Measurements from ENCODE around the gene PPP3CA. TPM values are rescaled to one million over a fixed set of nuclear protein-coding genes. Genes with fewer than 3 reads are reported as not detected.

The PPP3CA gene
- total RNA-seq, 4 donors from 2014 or later = 19.0 to 39.6 (median 20.3) TPM

- Histone ChIP-seq H3K9me3 (no peaks in the 10 kb centered on the region), H3K4me3 (no peak overlapping the region), H3K27ac (no peak overlapping the region), H3K36me3 (no peaks in the 10 kb centered on the region), H3K4me1 (peaks cover 0 to 6% (median 0%) of the 10 kb centered on the region in 4 donors), H3K27me3 (no peaks in the 10 kb centered on the region)
- no peak for DNase-seq
- TF ChIP-seq, protein P1, sequence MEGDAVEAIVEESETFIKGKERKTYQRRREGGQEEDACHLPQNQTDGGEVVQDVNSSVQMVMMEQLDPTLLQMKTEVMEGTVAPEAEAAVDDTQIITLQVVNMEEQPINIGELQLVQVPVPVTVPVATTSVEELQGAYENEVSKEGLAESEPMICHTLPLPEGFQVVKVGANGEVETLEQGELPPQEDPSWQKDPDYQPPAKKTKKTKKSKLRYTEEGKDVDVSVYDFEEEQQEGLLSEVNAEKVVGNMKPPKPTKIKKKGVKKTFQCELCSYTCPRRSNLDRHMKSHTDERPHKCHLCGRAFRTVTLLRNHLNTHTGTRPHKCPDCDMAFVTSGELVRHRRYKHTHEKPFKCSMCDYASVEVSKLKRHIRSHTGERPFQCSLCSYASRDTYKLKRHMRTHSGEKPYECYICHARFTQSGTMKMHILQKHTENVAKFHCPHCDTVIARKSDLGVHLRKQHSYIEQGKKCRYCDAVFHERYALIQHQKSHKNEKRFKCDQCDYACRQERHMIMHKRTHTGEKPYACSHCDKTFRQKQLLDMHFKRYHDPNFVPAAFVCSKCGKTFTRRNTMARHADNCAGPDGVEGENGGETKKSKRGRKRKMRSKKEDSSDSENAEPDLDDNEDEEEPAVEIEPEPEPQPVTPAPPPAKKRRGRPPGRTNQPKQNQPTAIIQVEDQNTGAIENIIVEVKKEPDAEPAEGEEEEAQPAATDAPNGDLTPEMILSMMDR (IDR thresholded peaks at IDR 0.05) = no peak
- TF ChIP-seq POLR2A (IDR thresholded peaks at IDR 0.05) = no peak
These were observed 190.6 kb downstream of the PPP3CA start for GRCh38 chr4:101156619-101157310.

- Histone ChIP-seq H3K4me3 (no peak overlapping the region), H3K36me3 (no peaks in the 10 kb centered on the region), H3K27ac (no peak overlapping the region), H3K4me1 (peaks cover 0 to 6% (median 0%) of the 10 kb centered on the region in 4 donors), H3K27me3 (no peaks in the 10 kb centered on the region), H3K9me3 (no peaks in the 10 kb centered on the region)
- TF ChIP-seq, protein P1 (IDR thresholded peaks at IDR 0.05) = no peak
- no peak for TF ChIP-seq POLR2A (IDR thresholded peaks at IDR 0.05)
- DNase-seq = no peak
These were observed 191.4 kb downstream of the PPP3CA start for GRCh38 chr4:101155945-101156344.

DNA sequence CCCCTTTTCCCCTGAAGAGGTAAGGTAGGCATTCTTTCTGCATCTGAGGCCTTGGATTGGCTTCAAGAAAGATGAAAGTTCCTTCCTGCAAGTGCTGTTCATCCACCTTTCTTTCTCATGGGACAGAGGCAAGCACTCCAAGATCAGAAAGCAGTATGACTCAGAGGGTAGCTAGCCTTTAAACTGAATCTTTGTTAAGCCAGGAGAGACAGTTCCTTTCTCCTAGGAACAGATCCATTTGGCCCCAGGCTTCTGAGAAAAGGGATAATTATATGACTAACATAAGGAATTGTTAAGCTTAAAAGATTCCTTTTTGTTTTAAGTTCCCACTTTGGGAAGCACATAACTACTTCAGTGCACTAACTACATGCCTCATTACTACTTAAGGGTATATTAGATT, 192.0 kb downstream of the PPP3CA start:
- H3K36me3 ChIP-seq = no peaks in the 10 kb centered on the region
- H3K4me1 ChIP-seq = peaks cover 0 to 6% (median 0%) of the 10 kb centered on the region in 4 donors
- no peak overlapping the region for H3K4me3 ChIP-seq
- no peaks in the 10 kb centered on the region for H3K27me3 ChIP-seq
- H3K27ac ChIP-seq = no peak overlapping the region
- TF ChIP-seq, protein P1 (IDR thresholded peaks at IDR 0.05) = no peak
- TF ChIP-seq POLR2A (IDR thresholded peaks at IDR 0.05) = no peak
- no peaks in the 10 kb centered on the region for H3K9me3 ChIP-seq
- no peak for DNase-seq

- Histone ChIP-seq H3K36me3 (no peaks in the 10 kb centered on the region), H3K27me3 (no peaks in the 10 kb centered on the region)
- TF ChIP-seq POLR2A (IDR thresholded peaks at IDR 0.05) = no peak
- TF ChIP-seq, protein P1 (IDR thresholded peaks at IDR 0.05) = no peak
These were observed 193.7 kb downstream of the PPP3CA start for GRCh38 chr4:101153653-101154052.

GRCh38 chr4:101152521-101152920, 194.8 kb downstream of the PPP3CA start:
- Histone ChIP-seq H3K9me3 (no peaks in the 10 kb centered on the region), H3K27ac (no peak overlapping the region), H3K4me3 (no peak overlapping the region), H3K4me1 (peaks cover 0 to 6% (median 0%) of the 10 kb centered on the region in 4 donors), H3K27me3 (no peaks in the 10 kb centered on the region), H3K36me3 (no peaks in the 10 kb centered on the region)
- DNase-seq = no peak
- TF ChIP-seq, protein P1 (IDR thresholded peaks at IDR 0.05) = no peak
- TF ChIP-seq POLR2A (IDR thresholded peaks at IDR 0.05) = no peak

More at GRCh38 chr4:101153653-101154052, 193.7 kb downstream of the PPP3CA start:
- Histone ChIP-seq H3K4me1 (peaks cover 0 to 6% (median 0%) of the 10 kb centered on the region in 4 donors), H3K27ac (no peak overlapping the region), H3K4me3 (no peak overlapping the region), H3K9me3 (no peaks in the 10 kb centered on the region)
- no peak for DNase-seq

Data from Peyer's patch (tissue), 4 donors.